ENCODE data around the gene RXRA. TPM values are rescaled to one million over a fixed set of nuclear protein-coding genes. Genes with fewer than 3 reads are reported as not detected.

The RXRA gene
- polyA plus RNA-seq, 3 donors, result 33.6 to 42.2 (median 33.9) TPM

DNA sequence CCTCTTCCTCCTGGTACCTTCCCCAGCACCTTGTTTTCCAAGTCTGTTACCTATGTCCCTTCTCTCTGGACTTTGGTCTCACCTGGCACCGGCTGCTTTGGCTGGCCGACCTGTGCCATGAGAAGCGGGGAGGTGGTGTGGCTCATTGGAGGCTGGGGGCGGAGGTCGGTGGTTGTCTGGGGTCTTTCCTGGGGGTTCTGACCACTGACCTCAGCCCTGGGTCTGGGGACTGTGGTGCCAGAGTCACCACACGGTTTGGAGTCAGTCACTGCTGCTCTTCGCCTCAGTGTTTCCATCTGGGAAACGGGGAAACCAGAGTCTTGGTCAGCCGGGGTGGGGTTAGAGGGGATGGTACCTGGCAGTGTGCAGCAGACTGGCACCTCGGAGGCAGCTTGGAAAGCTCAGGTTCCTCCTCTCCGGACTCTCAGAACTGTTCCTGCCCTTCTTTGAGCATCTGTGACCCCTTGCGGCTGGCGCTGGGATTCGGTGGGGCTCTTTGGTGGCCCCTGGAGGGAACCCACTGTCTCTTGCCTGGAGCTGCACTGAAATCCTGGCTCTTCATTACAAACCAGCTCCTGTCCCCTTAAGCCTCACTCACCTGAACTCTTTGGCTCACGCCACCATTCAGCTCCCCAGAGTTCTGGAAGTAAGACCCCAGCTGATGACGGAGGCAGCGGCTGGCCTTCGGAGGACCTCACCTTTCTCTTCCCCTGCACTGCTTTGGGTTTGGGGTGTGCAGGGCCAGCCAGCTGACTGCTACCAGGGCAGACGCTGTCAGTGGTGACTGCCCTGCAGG, 4.1 kb upstream of the RXRA start:
- no peak for DNase-seq (ENCODE audit: low read depth in 3 of 3, low spot score in 2 of 3)

DNA sequence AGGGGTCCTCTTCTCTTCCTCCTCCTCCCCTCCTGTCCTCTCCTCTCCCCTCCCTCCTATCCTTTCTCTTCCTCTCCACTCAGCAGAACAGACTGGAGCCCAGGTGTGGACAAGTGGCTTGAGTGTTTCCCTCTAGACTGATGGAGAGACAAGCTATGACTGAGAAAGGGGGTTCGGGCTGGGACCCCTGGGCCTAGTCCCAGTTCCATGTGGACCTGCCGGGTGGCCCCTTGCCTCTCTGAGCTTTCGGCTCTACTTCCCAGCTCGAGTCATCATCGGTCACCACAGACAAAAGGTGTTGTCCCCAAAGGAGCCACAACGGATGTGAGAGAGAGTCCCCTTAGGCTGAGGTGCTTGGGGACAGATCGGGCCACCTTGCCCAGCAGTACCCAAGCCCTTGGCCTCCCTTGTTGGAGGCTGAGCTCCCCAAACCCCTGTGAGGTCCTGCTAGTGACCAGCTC, 3.4 kb upstream of the RXRA start:
- DNase-seq (ENCODE audit: low read depth in 3 of 3, low spot score in 2 of 3), result no peak

DNA sequence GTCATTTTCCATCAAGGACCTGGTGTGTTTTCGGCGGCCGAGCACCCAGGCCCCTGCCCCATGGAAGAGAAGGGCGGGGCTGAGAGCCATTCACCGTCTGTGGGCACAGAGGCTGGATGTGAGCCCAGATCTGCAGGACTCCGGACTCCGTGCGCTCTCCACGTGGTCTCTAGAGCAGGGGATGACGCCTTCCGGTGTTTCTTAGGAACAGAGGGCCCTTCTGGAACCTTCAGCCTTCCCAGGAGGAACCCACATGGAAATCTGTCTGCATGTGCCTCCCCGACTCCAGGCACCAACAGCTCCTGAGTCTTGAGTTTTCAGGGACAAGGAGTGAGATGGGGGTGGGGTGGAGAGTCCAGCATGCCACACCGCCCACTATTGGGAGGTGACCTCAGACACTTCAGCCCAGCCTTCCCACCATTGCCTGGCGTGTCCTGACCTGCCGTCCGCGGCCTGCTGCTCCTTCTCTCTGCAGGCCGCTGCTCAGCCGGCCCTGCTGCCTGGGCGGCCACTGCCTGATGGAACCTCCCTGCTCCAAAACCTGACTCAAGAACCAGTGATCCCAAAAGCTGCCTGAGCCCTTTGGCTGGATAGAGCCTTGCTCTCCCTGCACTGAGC, 2.4 kb upstream of the RXRA start:
- no peak for DNase-seq (ENCODE audit: low read depth in 3 of 3, low spot score in 2 of 3)

DNA sequence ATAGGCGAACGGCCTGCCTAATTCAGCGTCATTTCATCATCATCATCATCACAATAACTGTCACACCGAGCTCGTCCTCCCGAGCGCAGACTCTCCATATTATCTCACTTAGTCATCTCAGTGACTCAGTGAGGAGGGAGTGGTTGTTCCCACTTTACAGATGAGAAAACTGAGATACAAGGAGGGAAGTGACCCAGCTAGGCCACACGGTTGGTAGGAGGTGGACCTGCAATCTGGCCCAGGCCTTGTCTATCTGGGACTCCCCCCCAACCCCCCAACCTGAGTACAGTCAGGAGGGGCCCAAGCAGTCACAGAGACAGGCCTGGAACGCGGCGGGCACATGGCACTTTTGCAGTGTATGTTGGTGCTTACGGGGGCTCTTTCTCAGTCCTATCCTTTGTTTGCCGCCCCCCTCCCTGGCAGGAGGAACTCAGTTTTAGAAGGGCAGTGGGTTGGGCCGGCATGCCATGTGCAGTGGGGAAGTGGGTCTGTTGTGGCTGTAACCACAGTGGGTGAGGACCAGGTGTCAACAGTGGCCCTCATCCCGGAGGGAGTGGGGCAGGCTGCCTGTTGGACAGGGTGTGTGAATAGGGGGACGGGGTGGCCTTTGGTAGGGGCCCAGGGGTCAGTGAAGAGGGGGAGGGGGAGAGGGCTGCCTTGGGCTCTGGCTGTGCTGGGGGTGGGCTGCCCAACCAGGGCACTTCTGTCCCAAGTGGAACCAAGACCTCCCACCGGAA, 1.7 kb upstream of the RXRA start:
- no peak for DNase-seq (ENCODE audit: low read depth in 3 of 3, low spot score in 2 of 3)

DNA sequence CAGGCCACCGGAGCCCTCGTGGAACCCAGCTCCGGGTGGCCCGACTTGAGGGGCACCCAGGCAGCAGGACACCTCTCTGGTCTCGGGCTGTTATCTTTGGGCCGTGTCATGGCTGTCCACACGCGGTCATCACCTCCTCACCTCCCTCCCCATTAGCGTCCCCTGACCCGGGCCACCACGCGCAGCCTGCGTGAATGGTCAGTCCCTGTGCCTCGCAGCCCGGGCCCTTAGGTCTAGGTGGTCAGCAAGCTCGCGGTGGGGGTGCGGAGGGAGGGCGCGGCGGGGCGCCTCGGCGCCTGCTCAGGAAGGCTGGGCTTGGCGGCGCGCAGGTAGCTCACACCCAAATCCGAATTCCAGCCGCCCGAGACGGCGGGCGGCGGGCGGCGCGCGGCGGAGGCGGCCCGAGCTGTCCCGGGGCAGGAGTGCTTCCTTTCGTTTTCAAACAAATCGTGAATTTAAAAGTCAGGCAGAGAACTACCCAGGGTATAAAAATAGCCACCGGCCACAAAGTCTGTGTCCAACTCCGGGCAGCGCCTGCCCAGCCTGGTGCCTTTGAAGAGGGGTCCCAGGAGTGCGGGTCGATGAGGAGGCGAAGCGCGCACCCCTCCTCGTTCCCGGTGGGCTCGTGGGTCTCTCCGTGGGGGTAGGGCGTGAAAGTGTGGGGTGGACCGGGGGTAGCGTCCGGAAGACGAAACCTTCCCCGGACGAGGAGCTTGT, 1.0 kb upstream of the RXRA start:
- no peak for DNase-seq (ENCODE audit: low read depth in 3 of 3, low spot score in 2 of 3)

DNA sequence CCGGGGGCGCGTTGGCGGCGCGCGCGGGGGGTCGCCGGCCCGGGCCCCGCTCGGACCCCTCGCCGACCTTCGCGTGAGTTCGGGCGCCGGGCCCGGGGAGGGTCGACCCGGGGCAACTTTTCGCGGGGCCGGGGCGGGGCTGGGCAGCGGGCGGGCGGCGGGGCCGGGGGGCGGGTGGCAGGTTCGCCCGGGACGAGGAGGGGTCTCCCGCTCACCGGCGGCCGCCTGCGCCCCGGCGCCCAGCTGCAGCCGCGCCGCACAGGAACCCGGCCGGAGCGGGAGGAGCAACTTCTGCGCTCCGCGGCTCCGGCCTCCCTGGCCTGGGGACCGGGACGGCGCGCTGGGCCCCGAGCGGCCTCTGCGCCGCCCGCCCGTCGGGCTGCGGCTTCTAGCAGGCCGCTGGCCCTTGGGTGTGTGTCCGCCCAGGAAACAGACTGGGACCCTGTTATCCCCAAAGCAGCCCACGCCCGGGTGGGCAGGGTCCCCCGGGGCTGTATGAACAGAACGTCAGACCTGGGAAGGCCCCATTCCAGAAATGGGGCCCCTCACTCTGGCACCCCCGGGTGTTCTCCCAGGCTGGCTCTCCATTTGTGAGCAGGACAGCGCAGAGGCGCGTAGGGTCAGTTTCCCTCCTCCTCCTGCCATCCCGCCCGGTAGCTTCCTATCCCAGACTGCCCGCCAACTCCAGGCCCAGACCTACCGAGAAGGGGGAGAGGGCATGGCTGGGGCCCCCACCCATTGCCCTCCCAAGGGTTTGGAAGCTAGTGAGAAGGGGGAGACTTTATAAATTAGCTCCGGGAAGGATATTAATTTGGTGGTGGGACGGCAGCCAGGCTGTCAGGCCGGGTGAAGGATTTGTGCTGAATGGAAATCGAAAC, 708 bp downstream of the RXRA start:
- no peak for DNase-seq (ENCODE audit: low read depth in 3 of 3, low spot score in 2 of 3)

DNA sequence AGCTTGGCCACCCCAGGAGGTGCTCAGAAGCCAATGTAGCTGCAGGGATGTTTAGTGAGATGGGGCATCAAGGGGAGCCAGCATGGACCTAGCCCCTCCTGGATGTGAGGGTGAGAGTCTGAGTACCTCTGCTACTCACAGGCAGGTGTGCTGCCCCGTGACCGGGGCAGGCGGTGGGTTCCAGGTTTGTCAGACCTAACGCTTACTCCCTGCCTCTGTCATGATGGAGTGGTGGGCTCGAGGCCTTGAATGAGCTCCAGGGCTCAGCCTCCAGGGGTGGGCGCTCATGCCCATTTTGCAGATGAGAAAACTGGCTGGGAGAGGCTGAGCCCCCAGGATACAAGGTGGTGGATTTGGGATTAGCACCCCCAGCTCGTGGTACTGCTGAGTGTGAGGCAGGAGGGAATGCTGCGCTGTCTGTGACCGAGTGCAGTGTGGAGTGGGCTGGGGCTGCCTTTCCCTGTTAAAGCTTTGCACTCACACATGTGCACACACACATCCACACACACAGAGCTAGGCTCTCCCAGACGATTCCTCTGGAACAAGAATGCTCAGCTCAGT, 1.5 kb downstream of the RXRA start:
- DNase-seq (ENCODE audit: low read depth in 3 of 3, low spot score in 2 of 3), result no peak

DNA sequence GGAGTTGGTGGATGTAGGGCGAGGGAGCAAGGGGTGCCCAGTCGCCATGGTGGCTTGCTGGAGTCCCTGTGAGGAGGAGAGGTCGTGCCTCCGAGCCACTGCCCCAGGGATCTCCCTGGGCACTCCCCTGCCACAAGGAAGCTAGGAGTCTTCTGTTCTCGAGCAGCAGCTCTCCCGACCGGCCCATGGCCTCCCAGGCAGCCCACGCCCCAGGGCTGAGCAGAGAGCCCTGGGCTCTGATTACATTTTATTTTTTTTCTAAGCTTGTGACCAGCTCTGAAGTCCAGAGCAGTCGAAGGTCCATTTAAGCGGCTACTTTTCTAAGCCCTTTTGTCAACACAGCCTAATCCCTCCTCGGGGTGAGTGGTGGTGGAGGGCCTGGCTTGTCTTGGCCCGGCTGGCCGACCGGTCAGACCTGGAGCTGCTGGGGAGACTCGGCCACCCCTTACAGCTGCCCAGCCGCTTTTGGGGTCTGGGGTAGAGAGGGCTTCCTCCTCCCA, 2.1 kb downstream of the RXRA start:
- no peak for DNase-seq (ENCODE audit: low read depth in 3 of 3, low spot score in 2 of 3)

DNA sequence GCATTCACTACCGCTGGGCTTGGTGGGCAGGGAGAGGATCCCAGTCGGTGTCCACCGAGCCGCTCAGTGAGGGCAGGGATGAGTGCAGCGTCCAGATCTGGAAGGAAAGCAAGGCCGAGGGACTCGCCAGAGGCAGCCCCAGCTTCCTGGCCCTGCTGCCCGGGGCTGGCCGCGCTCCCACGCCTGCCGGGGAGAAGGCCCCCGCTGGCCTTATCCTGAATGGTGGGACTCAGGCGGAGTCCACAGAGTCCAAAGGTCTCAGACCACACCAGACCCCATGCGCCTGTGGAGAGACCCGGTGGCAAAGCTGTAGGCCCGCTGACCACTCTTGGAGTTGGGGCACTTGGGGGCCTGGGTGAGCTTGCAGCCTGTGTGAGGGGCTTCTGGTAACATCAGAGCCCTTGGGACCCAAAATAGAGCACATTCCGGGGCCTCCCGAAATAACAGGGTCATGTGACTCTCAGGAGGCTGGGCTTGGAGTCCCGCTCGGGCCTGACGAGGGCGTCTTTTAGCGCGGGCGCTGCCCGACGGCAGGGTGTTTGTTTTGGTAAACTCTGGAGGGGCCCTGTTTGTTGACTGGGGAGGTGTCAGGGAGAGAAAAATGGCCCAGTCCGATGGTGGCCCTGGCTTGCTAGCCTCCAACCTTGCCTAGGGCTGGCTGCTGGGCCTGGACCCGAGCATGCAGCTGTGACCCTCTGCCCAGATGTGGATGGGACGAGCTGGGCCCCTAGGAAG, 2.8 kb downstream of the RXRA start:
- DNase-seq (ENCODE audit: low read depth in 3 of 3, low spot score in 2 of 3), result no peak

DNA sequence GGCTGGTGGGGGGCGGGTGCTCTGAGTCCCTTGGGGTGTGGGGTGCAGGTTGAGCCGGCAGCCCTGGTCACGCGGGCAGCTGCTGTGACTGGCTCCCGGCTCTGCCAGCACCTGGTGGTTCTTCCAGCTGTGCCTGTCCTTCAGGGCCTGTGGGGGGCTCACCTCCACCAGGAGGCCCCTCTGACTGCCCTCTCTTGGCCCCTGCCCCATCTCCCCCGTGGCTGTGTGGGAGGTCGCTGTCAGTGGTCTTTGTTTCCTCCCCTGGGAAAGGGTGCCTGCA, 3.3 kb downstream of the RXRA start:
- DNase-seq (ENCODE audit: low read depth in 3 of 3, low spot score in 2 of 3), result no peak

DNA sequence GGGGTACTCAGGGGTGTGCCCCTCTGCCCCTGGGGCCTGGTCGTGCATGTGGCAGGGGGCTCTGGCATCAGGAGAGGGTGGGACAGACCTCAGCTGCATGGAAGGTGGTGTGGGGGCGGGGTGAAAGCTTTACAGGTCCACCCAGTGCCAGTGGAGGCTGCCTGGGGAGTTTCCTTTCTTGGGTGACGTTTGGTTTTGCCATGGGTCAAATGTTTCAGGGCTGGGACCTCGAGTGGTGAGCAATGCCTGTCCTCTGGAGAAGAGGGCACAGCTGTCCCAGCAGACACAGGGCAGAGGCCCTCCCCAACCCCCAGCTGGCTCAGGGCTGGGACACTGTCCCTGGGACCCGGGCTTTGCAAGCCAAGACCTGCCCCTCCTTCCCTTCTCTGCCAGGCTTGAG, 3.6 kb downstream of the RXRA start:
- DNase-seq (ENCODE audit: low read depth in 3 of 3, low spot score in 2 of 3), result no peak

DNA sequence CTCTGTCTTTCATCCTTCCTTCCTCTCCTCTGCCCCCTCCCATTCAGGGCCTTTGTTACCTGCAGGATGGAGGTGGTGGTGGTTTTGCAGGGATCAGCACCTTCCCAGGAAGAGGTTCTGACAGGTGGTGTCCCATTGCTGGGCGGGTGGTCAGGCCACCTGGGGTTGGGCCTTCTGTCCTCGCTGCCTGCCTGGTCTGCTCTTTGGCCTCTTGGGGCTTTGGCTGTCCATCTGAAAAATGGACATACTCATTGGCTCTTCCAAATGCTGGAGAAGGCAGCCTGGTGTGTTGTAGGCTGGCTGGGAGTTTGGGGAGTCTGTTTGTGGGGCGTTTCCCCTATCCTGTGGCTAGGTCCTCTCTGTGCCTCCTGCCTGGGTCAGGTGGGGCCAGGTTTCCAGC, 4.3 kb downstream of the RXRA start:
- no peak for DNase-seq (ENCODE audit: low read depth in 3 of 3, low spot score in 2 of 3)

DNA sequence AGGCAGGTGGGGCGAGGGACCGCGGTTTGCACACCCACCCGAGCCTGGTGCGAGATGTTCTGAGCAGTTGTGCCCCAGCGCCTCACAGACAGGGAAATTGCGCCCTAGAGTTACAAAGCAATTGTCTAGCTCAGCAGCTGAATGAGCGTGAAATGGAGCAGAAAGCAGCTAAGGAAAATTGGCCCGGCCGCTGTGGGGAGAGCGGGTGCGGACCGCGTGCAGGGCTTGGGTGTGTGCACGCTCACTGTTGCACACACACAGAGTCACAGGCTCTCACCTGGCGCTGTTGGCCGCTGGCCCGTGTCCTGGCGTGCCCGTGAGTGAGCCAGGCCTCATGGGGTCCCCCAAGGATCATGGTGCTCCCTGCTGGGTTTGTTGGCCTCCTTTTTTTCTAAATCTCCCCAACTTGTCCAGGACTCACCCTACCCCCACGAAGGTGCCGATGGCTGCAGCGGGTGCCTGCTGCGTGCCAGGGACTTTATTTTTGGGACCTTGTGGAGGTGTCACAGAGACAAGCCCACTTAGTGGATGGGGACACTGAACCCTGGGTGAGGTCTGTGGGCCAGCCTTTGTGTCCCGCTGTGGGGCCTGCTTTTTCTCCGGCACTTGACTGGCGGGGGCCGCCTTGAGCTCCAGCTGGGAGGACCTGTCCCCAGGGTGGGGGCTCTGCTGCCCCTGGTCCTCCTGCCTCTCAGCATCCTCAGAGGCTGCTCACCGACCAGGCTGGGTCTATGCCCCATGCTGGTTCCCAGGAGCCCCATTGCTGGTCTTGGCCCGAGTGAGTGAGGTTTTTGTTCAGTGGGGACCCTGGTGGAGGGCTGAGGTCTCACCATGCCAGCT, 5.2 kb downstream of the RXRA start:
- DNase-seq (ENCODE audit: low read depth in 3 of 3, low spot score in 2 of 3), result no peak

DNA sequence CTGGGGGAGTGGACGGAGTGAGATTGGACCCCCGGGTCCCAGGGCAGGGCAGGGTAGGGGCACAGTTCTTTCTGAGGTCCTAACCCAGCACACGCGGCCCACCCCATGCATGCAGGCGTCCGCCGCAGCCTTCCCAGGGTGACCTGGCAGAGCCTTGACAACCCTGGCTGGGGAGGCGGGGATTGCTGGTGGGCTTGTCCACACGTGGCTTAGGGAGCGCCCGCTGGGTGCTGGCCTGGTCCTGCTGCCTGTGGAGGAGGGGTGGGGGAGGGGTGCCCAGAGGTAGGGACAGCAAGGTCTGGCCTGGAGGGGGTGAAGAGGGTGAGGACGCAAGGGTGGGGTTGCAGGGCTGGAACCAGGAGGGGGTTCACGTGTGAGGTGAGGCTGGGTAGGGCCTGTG, 6.0 kb downstream of the RXRA start:
- DNase-seq (ENCODE audit: low read depth in 3 of 3, low spot score in 2 of 3), result no peak

DNA sequence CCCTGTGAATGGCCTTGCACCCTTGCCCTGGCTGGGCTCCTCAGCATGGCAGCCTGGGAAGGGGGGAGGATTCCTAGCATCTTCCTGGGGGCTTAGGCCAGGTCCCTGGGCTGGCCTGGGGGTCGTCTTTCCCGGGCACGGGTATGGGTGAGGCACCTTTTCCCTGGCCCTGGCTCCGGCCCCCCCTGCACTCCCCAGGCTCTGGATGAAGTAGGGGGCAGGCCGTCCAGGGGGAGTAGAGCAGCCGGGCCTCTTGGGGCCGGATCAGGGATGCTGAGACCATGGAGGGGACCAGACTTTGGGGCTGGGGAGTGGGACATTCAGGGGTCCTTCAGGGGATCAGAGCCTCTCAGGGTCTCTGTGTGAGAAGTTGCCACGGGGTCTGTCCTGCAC, 6.6 kb downstream of the RXRA start:
- DNase-seq (ENCODE audit: low read depth in 3 of 3, low spot score in 2 of 3), result no peak

DNA sequence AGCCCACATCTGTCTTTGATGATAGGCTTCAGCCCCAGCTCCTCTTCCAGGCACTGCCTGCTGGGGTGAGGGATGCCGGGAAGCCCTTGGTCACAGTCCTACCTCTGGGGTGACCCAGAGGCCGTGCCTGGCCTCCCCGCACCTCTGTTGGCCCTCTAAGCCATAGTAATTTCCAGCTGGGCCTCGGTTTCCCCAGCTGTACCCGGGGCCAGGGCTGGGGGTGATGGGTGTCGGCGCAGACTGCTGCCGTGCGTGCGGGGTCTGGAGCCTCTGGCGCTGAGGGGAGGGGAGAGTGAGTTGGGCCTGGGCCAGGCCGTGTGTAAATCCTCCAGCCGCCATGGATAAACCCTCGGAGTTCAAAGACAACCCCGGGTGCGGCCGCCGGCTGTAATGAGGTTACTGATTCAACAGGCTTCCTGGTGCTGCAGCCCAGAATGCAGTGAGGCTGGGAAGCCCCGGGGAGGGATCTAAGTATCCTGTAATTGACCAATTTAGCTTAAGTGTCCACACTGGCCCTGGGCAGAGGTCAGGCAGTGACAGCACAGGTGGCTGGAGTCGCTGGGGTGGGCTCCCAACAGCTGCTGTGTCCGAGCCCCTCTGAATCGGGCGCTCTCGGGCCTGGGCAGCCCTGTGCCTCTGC, 7.1 kb downstream of the RXRA start:
- no peak for DNase-seq (ENCODE audit: low read depth in 3 of 3, low spot score in 2 of 3)

DNA sequence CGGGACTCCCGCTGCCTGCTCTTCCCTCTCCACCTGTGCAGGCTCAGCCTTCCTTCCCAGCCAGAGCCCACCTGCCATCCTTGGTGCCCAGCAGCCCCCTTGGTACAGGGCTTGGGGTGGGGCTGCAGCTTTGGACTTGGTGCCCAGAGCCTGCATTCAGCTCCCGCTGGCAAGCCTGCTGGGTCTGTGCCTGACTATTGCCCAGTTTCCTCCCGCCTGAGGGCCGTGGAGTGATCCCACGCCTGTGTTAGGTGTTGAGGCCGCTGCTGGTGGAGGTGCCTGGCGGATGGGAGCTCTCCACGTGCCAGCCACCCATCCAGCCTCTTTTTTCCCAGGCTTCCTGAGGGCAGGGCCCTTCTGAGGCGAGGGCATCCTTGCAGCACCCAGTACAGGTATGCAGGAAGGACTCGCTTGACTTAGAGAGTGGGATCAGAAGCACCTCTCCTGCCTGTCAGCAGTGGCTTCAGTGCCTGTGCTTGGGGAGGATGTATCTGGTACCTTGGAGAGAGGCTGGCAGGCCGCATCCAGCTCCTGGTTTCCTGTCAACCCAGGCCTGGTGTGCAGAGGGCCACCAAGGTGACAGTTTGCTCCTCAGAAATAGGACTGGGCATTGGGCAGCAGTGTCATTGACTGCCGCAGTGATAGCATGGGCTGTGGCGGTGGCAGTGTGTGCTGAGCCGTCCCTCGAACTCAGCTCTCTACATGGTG, 7.8 kb downstream of the RXRA start:
- DNase-seq (ENCODE audit: low read depth in 3 of 3, low spot score in 2 of 3), result no peak

All from right renal cortex interstitium (tissue), 3 donors.